Posterior vena cava (tissue), 2 donors: ENCODE results near the gene ACTN3. TPM values are rescaled to one million over a fixed set of nuclear protein-coding genes. Genes with fewer than 3 reads are reported as not detected.
"Not testable (repeated sequence)": the region's sequence is repeated elsewhere in the genome, so short reads cannot be mapped to it uniquely, and the experiment has no call there.

Experiments used
- DNase-seq: peaks from one replicate; pipeline ENCODE4 v3.0.0-alpha.2; 2020; ENCODE audit warnings: low spot score
- intact Hi-C, 2 donors: fragments of 100-400 bp; cut with DNase I; formaldehyde crosslinking; loops; one replicate each; pipeline versions ENCODE4 v1.14.1 to v1.14.2; 2022 to 2023
- total RNA-seq, 2 donors: library from RNA; stranded (reverse); fragmentation: NEBNext Ultra II Directional; extraction: Animal tissue kit (Norgen Biotek cat#: 25700); gene quantifications; one replicate each; pipeline ENCODE4 v1.2.1, GENCODE V29; 2021
- donor health status: DM: yes; HTN: yes; CAD: no.
- donor health status: DM: yes; HTN: yes; CAD: no.

Gene ACTN3
- total RNA-seq, 2 donors from 2014 or later, result 0.14 to 0.51 TPM

GRCh38 chr11:66589996-66590675 is 43.4 kb downstream of the ACTN3 start:
- no peak for DNase-seq
- intact Hi-C loops, result loop anchor here in 1 of 2 donors (5.0 kb wide), 1 partner anchor 87 kb away; the partner anchor contains the start of gene RBM4B

DNA sequence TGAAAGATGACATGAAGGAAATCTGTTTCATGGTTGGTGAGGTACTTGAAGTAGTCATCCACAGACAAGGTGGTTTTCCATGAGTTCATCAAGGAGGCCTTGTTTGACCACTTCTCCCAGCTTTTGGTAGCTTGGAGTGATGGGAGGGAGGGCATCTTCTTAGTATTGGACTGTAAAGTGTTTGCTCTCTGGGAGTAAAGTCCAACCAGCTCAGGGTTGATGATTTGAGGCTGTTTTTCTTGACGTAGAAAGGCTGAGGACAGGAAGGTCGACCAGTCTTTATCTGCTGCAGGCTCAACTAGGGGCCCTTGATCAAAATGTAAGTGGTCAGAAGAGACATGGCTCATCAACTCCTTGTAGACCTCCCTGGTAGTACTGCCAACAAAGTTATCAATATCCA is 44.5 kb downstream of the ACTN3 start:
- intact Hi-C loops, result loop anchor here in 1 of 2 donors (5.0 kb wide), 1 partner anchor 86 kb away; the partner anchor contains the start of gene RBM4B
- DNase-seq, result no peak

DNA sequence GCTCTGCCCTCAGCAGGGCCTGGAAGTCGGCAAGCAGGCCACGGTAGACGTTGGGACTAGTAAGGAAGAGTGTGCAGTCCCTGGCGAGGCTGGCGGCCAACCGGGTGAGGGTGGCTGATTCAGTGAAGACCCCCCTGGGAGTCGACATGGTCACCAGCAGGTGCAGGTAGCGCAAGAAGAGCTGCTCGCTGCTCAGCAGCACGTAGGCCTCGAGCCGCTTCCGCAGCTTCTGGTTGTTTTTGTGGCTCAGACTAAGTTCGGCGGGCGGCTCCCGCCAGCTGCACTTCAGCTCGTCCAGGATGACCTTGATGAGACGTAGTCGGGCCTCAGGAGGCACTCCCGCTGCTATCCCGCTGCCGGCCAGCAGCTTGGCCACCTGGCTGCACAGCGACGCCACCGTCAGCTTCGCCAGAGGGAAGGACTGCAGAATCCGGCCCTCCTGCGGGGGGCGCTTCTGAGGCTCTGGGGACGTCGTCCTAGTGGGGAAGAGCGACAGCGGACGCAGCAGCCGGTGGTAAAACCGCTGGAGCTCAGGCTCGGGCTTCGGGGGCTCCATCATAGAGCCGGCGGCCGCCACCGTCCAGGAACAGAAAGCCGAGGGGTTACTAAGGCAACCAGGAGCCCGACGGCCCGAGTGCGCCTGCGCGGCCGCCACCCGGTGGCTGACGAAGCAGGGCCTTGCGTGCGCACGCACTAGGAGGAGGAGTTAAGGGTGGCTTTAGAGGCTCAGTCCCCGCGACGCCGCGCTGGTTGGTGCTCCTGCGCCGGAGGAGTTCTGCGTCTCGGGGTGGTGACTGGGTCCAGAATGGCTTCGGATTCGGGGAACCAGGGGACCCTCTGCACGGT is 46.0 kb downstream of the ACTN3 start, which contains the start of the genes CCDC87 and CCS:
Gene CCDC87, minus strand, starts transcription at position 607 of the 846 bp plus-strand sequence. Its CDS starts 48 bp downstream, at position 559.
Gene CCS, plus strand, starts transcription at position 729 of the 846 bp plus-strand sequence. Its CDS starts 77 bp downstream, at position 806.
- DNase-seq, result peak; percentile 99
- intact Hi-C loops, result loop anchor here in 1 of 2 donors (5.0 kb wide), 1 partner anchor 85 kb away; the partner anchor contains the start of gene RBM4B

DNA sequence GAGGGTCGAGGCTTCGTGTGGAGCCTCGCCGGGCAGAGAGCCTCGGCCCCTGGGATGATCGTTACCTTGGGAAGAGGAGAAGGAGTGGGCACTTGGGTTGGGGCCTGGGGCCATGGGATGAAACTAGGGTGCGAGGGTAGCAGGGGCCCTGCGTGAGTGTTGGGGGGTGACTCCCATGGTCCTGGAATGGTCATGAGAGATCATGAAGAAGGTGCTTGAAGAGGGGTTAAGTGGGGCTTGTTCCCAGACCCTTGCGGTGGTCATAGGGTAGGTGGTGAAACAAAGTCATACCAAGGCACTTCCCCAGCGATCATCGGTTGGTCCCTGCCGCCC is 46.6 kb downstream of the ACTN3 start:
- no peak for DNase-seq
- intact Hi-C loops, result loop anchor here in 1 of 2 donors (5.0 kb wide), 1 partner anchor 84 kb away; the partner anchor contains the start of gene RBM4B

- intact Hi-C loops, result loop anchor here in 1 of 2 donors (5.0 kb wide), 1 partner anchor 84 kb away; the partner anchor contains the start of gene RBM4B
- DNase-seq, result no peak
Measured at GRCh38 chr11:66593650-66594049, 46.9 kb downstream of the ACTN3 start.

DNA sequence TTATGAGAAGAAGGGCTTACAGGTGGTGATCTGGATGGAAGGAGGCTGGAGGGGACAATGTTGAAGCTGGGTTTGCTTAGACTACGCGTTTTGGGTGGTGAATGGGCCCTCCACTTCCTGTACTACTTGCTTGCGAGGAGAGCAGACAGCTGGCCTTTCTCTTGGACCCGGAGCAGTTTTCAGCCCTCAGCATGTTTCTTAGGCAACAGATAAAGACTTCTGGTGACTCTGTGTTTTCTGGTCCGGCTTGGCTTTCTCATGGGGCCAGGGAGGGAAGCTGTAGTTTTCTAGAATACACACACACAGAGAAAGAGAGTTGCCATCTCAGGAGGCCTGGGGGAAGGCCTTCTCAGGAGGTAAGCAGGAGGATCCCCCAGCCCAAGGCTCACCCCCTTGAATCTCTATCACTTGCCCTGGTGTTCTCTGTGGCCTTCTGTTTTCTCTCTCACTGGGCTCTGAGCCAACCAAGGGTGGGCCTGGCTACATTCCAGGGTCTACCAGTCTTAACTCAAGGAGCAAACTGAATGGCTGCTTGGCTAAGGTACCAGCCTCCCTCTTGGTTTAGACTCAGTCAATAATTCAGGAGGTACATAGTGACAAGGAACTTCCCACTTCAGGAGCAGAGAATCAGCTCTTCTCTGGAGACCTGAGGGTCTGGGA is 48.7 kb downstream of the ACTN3 start:
- intact Hi-C loops, result no loop called here
- no peak for DNase-seq

DNA sequence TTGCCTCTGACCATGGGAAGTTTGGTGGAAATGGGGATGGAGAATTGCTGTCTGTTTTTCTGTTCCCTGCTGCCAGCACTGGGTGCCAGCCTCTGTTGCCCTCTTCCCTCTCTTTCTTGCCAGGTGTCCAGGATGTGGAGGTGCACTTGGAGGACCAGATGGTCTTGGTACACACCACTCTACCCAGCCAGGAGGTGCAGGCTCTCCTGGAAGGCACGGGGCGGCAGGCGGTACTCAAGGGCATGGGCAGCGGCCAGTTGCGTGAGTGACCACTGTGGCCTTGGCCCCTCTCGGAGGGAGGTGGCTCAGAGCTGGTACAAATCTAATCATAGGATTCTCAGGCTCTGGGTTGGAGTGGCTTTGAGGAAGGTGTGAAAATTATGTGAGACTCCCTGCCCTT is 52.3 kb downstream of the ACTN3 start:
- no peak for DNase-seq
- intact Hi-C loops, result no loop called here

- intact Hi-C loops, result no loop called here
- no peak for DNase-seq
Measured at GRCh38 chr11:66600219-66600618, 53.5 kb downstream of the ACTN3 start.

- DNase-seq, result no peak
- intact Hi-C loops, result no loop called here
Measured at GRCh38 chr11:66600631-66601233, 54.0 kb downstream of the ACTN3 start.

- no peak for DNase-seq
Measured at GRCh38 chr11:66603072-66603471, 56.4 kb downstream of the ACTN3 start.

GRCh38 chr11:66604155-66604554 is 57.5 kb downstream of the ACTN3 start:
- intact Hi-C loops, result no loop called here

More at GRCh38 chr11:66603072-66603471, 56.4 kb downstream of the ACTN3 start:
- intact Hi-C loops, result loop anchor here in 1 of 2 donors (2.0 kb wide), 1 partner anchor 44 kb away; no protein-coding TSS in a partner anchor

GRCh38 chr11:66606608-66607007 is 59.9 kb downstream of the ACTN3 start:
- intact Hi-C loops, DNase-seq: not testable (repeated sequence)

More at GRCh38 chr11:66604155-66604554, 57.5 kb downstream of the ACTN3 start:
- DNase-seq, result no peak

DNA sequence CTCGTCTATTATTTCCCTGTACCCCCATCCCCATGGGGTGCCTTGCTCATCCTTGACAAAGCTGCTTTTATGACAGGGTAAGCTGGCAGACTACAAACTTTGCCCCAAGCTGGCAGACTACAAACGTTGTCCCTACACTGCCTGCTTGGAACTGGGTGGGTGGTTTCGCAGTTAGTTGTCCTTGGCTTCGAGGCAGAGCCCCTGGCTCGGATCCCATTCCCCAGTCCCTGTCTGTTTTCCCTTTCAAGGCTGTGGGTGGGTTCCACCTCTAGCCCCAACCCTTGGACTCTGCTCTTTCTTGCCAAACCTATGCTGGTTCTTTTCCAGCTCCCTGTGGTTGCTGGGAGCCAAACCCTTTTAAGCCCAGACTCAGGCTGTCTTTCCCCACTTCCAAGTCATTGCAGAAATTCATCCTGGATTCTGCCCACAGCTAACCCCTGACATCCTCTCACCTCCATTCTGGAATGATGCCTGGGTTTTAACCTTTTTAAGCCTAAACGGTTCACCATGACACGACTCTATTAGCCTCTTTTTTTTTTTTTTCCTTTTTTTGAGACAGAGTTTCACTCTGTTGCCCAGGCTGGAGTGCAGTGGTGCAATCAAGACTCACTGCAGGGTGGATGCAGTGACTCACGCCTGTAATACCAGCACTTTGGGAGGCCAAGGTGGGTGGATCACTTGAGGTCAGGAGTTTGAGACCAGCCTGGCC is 60.6 kb downstream of the ACTN3 start:
- DNase-seq, result peak; percentile 93
- intact Hi-C loops, result no loop called here

DNA sequence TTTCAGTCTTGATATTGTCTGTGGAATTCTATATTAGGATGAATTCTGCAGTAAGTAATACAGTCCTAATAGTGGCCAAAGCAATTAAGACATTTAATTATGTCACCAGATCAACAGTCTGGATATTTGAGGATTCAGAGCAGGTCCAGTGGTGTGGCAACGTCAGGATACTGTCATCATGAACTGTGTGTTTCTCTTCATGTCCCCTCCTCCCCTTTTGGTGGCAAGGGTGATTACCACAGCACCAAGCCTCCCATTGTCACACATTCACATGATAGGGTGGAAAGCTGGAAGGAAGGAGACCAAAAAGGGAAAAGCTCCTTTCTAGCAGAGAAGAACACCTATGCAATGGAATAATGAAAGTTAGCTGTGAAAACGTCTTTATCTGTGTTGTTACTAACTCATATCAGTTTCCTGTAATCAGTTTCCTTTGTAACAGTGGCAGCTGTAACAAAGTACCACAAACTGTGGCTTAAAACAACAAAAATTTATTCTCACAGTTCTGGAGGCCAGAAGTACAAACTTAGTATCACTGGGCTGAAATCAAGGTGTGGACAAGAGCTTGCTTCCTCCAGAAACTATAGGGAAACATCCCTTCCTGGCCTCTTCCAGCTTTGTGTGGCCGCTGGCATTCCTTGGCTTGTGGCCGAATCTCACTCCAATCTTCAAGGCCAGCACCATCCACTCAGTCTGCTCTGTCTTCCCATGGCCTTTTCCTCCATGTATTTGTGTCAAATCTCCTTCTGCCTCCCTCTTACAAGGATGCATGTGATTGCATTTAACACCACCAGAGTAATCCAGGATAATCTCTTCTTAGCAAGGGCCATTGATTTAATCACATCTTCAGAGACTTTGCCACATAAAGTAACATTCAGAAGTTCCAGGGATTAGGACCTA is 63.3 kb downstream of the ACTN3 start:
- intact Hi-C loops, result no loop called here
- DNase-seq, result peak; percentile 13

DNA sequence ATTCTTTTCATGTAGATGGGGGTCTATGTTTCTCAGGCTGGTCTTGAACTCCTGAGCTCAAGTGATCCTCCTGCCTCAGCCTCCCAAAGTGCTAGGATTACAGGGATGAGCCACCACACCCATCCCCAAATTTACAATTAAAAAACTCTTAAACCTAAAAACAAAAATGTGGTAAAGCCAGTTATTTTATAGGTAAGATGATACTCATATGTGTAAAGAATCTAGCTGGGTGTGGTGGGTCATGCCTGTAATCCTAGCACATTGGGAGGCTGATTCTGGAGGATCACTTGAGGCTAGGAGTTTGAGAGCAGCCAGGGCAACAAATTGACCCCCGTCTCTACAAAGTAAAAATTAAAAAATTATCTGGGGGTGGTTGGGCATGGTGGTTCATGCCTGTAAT is 65.8 kb downstream of the ACTN3 start:
- intact Hi-C loops, result no loop called here

More for the DNA sequence above, 65.8 kb downstream of the ACTN3 start:
- DNase-seq, result peak; percentile 35
